GM21576 (cell line): ENCODE data around the gene KHDRBS1.
"Not testable (repeated sequence)": the region's sequence is repeated elsewhere in the genome, so short reads cannot be mapped to it uniquely, and the experiment has no call there.

Experiments used
- ATAC-seq: cut with Tn5 transposase; IDR thresholded peaks from one replicate; pipeline ENCODE4 v1.9.1; 2021; ENCODE audit warnings: mild to moderate bottlenecking, moderate library complexity; ENCODE audit not compliant: unreplicated experiment

KHDRBS1 gene

GRCh38 chr1:32062867-32063230 is 49.2 kb downstream of the KHDRBS1 start:
- ATAC-seq: no peak

- ATAC-seq: no peak
Observed at GRCh38 chr1:32063261-32063681, 49.6 kb downstream of the KHDRBS1 start.

GRCh38 chr1:32065613-32066488 is 52.2 kb downstream of the KHDRBS1 start:
- not testable (repeated sequence) for ATAC-seq

DNA sequence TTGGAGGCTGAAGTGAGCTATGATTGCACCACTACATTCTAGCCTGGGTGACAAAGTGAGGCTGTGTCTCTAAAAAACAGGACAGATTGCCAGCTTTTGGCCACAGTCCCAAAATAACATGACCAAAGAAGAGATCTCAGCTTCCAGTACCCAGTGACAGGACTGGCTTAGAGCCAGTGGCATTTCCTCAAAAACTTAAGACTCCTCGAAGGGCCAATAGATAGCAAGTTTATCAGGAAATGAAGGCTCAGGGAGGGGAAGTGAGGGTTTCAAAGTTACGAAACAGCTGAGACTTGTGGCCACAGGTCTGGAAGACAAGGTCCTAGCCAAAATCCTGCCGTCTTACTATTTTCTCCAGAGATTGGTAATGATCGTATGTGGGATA is 52.8 kb downstream of the KHDRBS1 start:
- ATAC-seq: no peak

DNA sequence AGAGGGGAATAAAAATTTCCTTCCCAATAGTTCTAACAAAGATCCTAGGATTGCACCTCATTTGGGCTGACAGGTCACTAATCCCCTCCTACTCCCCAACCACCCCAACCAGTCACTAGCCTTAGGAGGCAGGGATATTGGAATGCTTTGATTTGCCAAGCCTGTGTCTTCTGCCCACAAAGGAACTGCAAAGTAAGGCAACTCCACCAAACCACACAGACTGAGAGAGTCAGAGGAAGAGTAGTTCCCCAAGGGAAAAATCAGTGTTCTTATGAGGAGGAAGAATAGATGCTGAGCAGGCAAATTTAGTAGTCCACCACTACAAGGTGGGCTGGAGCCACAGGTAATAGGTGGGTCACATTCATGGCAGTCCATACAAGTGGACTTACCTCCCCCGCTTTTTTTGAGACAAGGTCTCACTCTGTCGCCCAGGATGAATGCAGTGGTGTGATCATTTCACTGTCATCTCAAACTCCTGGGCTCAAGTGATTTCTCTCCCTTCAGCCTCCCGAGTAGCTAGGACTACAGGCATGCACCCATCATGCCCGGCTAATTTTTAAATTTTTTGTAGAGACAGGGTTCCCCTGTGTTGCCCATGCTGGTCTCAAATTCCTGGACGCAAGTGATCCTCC is 55.4 kb downstream of the KHDRBS1 start:
- no peak for ATAC-seq

DNA sequence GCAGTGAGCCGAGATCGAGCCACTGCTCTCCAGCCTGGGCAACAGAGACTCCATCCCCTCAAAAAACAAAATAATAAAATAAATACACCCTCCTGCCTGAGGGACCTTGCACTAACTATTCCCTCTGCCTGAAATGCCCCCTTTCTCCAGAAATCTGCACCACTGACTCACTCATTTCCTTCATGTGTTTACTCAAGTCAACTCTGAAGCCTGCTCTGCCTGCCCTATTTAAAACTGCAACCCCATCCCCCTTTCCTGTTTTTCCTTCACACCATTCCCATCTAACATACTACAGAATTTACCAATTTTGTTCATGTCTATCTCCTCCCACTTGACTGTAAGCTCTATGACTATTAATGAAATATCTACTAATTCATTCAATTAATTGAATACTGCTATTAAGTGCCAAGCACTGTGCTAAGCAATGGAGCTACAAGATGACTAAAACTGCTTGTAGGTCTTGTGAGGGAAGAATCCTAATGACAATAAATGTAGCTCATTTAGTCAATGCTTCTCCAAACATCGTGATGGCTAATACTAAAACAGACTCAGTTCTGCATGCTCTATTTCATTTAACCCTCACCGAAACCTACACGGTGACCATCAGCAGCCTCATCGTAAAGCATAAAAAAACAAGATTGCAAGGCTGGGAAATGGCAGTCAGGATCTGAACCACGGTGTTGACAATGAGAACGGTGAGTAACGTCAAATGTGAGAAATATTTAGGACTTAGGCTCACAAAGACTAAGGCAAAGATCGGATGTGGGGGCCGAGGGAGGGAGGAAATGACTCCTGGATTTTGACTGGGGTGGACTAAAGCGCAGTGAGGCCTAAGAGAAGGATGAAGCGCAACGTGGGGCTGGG is 58.3 kb downstream of the KHDRBS1 start:
- no peak for ATAC-seq

- peak; percentile 77 for ATAC-seq
Observed at GRCh38 chr1:32072622-32073298, 59.1 kb downstream of the KHDRBS1 start, which contains the start of gene TMEM39B. TSS of gene TMEM39B (plus strand) at chr1:32072939. CDS start at chr1:32073048, 109 bp downstream.

GRCh38 chr1:32073299-32074229 is 59.9 kb downstream of the KHDRBS1 start:
- peak; percentile 24 for ATAC-seq

DNA sequence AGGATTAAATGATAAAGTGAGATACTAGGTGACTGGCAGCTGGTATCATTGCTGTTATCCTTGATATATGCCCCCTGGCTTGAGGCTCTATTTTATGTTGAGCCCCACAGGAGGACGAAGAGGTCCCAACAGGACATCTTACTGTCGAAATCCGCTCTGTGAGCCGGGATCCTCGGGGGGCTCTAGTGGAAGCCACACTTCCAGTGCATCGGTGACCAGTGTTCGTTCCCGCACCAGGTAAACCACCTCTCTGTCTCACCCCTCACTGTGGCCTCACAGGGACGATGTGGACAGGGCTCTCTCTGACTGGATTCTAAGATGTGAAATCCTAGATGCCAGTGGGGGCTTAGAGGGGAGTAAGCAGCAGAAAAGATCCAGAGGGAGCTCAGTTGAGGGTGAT is 61.2 kb downstream of the KHDRBS1 start:
- ATAC-seq: no peak

GRCh38 chr1:32077451-32077850 is 63.8 kb downstream of the KHDRBS1 start:
- no peak for ATAC-seq

DNA sequence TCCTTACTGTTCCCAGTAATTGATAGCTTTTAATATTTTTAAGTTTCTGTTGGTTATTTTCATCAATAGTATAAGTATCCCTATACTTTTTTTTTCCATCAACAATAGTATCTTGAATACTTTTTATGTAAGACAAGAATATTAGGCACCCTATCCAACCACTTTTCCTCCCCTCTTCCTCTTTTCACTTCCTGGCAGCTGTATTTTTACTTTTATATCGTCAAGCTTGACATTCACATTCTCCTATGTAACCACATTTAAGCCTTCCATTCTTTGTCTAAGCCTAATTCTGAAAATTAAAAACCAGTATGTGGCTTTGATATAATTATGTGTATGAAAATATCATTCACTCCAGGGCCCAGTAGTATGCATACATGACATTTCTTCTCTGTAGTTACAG is 68.4 kb downstream of the KHDRBS1 start:
- no peak for ATAC-seq

- not testable (repeated sequence) for ATAC-seq
Observed at GRCh38 chr1:32086381-32086780, 72.7 kb downstream of the KHDRBS1 start.

DNA sequence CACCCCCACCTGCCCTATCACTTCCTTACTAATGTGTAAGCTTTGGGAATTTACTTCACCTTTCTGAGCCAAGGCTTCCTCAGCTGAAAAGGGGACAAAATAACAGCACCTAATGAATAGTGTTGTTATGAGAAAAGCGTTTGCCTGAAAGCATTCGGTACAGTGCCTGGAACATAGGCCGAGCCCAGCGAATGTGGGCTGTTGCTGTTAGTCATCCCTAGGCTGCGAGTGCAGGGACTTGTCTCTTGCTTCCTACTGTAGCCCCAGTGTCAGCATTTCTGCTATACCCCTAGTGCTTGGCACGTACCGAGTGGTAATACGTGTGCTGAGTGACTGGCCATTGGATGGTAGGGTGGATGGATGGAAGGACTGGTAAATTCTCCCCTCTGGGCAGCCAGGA is 77.5 kb downstream of the KHDRBS1 start:
- no peak for ATAC-seq

DNA sequence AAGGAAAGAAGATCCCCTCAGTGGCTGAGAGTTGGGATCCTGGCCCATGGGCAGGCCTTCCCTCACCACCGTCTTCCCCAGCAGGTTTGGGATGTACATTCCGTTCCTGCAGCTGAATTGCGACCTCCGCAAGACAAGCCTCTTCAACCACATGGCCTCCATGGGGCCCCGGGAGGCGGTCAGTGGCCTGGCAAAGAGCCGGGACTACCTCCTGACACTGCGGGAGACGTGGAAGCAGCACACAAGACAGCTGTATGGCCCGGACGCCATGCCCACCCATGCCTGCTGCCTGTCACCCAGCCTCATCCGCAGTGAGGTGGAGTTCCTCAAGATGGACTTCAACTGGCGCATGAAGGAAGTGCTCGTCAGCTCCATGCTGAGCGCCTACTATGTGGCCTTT is 77.9 kb downstream of the KHDRBS1 start:
- no peak for ATAC-seq
